ENCODE measurements around the gene CACNA1B. TPM values are rescaled to one million over a fixed set of nuclear protein-coding genes. Genes with fewer than 3 reads are reported as not detected.

The CACNA1B gene
- total and polyA plus RNA-seq, 2 donors (not counting 1 experiment from before 2014, with no cell fraction given) = 0.15 TPM; not detected in 1

- no peak overlapping the region for H3K4me3 ChIP-seq (ENCODE audit: control extremely low read depth in 1 of 5, extremely low read depth in 1 of 5, insufficient read depth in 1 of 5, low read depth in 2 of 5, low read length in 4 of 5)
- no peak overlapping the region for H2AFZ ChIP-seq (ENCODE audit: insufficient read depth, low read depth, low read length, poor library complexity, severe bottlenecking)
- H3K9me3 ChIP-seq (ENCODE audit: control extremely low read depth in 1 of 3, control insufficient read depth in 2 of 3, insufficient read depth in 1 of 3, low read length in 2 of 3) = no peaks in the 10 kb centered on the region
- H3K4me1 ChIP-seq (ENCODE audit: control insufficient read depth in 2 of 2, insufficient read depth in 2 of 2, low read length in 2 of 2) = no peaks in the 10 kb centered on the region
- intact Hi-C loops (cut with micrococcal nuclease) = no loop called here
- no peaks in the 10 kb centered on the region for H3K36me3 ChIP-seq (replicated peaks in 1 of 2; ENCODE audit: control extremely low read depth in 1 of 2, control insufficient read depth in 1 of 2, extremely low read depth in 1 of 2, insufficient read depth in 2 of 2, low read length in 1 of 2)
- Mint-ChIP-seq H3K27ac (no peak overlapping the region), H3K4me1 (no peaks in the 10 kb centered on the region), H3K9me3 (ENCODE audit: insufficient read depth) (no peaks in the 10 kb centered on the region), H3K4me3 (no peak overlapping the region), H3K27me3 (peaks cover 31% of the 10 kb centered on the region)
- H4K20me1 ChIP-seq (ENCODE audit: control insufficient read depth, insufficient read depth, low read length, poor library complexity, severe bottlenecking) = no peaks in the 10 kb centered on the region
- ChIA-PET CTCF (no interaction called here), POLR2A (no interaction called here)
- 88% methylated on average over 7 of the region's 7 CpGs for WGBS (ENCODE audit: insufficient coverage)
- DNase-seq = no peak
- H3K4me2 ChIP-seq (replicated peaks; ENCODE audit: low read depth, low read length, poor library complexity, severe bottlenecking) = no peak overlapping the region
- ATAC-seq (ENCODE audit: low read depth) = no peak
- H3K27ac ChIP-seq (ENCODE audit: low read length in 2 of 2) = no peak overlapping the region
- H3K9ac ChIP-seq (ENCODE audit: low read length) = no peak overlapping the region
- no peak for TF ChIP-seq EZH2 (IDR thresholded peaks at IDR 0.05; ENCODE audit: borderline replicate concordance, insufficient read depth, low read depth, low read length, poor library complexity, severe bottlenecking)
- no peak for TF ChIP-seq CTCF (IDR thresholded peaks at IDR 0.05)
- no peaks in the 10 kb centered on the region for H3K79me2 ChIP-seq (ENCODE audit: control insufficient read depth, insufficient read depth, low read length)
- no peaks in the 10 kb centered on the region for H3K27me3 ChIP-seq (replicated peaks in 1 of 4; ENCODE audit: control extremely low read depth in 1 of 4, control insufficient read depth in 3 of 4, insufficient read depth in 4 of 4, low read length in 3 of 4)
Observed at GRCh38 chr9:138048184-138048583, 170.6 kb downstream of the CACNA1B start.

- Histone ChIP-seq H2AFZ (ENCODE audit: insufficient read depth, low read depth, low read length, poor library complexity, severe bottlenecking) (no peak overlapping the region), H3K36me3 (replicated peaks in 1 of 2; ENCODE audit: control extremely low read depth in 1 of 2, control insufficient read depth in 1 of 2, extremely low read depth in 1 of 2, insufficient read depth in 2 of 2, low read length in 1 of 2) (no peaks in the 10 kb centered on the region), H3K9me3 (ENCODE audit: control extremely low read depth in 1 of 3, control insufficient read depth in 2 of 3, insufficient read depth in 1 of 3, low read length in 2 of 3) (no peaks in the 10 kb centered on the region), H4K20me1 (ENCODE audit: control insufficient read depth, insufficient read depth, low read length, poor library complexity, severe bottlenecking) (no peaks in the 10 kb centered on the region), H3K79me2 (ENCODE audit: control insufficient read depth, insufficient read depth, low read length) (no peaks in the 10 kb centered on the region), H3K27me3 (replicated peaks in 1 of 4; ENCODE audit: control extremely low read depth in 1 of 4, control insufficient read depth in 3 of 4, insufficient read depth in 4 of 4, low read length in 3 of 4) (no peaks in the 10 kb centered on the region), H3K4me3 (ENCODE audit: control extremely low read depth in 1 of 5, extremely low read depth in 1 of 5, insufficient read depth in 1 of 5, low read depth in 2 of 5, low read length in 4 of 5) (no peak overlapping the region), H3K4me2 (replicated peaks; ENCODE audit: low read depth, low read length, poor library complexity, severe bottlenecking) (no peak overlapping the region), H3K4me1 (ENCODE audit: control insufficient read depth in 2 of 2, insufficient read depth in 2 of 2, low read length in 2 of 2) (no peaks in the 10 kb centered on the region), H3K9ac (ENCODE audit: low read length) (no peak overlapping the region), H3K27ac (ENCODE audit: low read length in 2 of 2) (no peak overlapping the region)
- intact Hi-C loops (cut with micrococcal nuclease) = no loop called here
- Mint-ChIP-seq H3K27ac (no peak overlapping the region), H3K4me3 (no peak overlapping the region), H3K9me3 (ENCODE audit: insufficient read depth) (no peaks in the 10 kb centered on the region), H3K27me3 (peaks cover 32% of the 10 kb centered on the region), H3K4me1 (no peaks in the 10 kb centered on the region)
- WGBS (ENCODE audit: insufficient coverage) = 86% methylated on average over 20 of the region's 21 CpGs
- POLR2A ChIA-PET = no interaction called here
- DNase-seq = no peak
- TF ChIP-seq EZH2 (IDR thresholded peaks at IDR 0.05; ENCODE audit: borderline replicate concordance, insufficient read depth, low read depth, low read length, poor library complexity, severe bottlenecking) = no peak
- TF ChIP-seq CTCF (IDR thresholded peaks at IDR 0.05) = no peak
- no peak for ATAC-seq (ENCODE audit: low read depth)
- CTCF ChIA-PET = no interaction called here
Observed at GRCh38 chr9:138049085-138049778, 171.7 kb downstream of the CACNA1B start.
